ENCODE results near the gene RCVRN. TPM values are rescaled to one million over a fixed set of nuclear protein-coding genes. Genes with fewer than 3 reads are reported as not detected.
"Not testable (repeated sequence)": the region's sequence is repeated elsewhere in the genome, so short reads cannot be mapped to it uniquely, and the experiment has no call there.

Gene RCVRN
- total RNA-seq, 1 experiment from 2014 or later: not detected

DNA sequence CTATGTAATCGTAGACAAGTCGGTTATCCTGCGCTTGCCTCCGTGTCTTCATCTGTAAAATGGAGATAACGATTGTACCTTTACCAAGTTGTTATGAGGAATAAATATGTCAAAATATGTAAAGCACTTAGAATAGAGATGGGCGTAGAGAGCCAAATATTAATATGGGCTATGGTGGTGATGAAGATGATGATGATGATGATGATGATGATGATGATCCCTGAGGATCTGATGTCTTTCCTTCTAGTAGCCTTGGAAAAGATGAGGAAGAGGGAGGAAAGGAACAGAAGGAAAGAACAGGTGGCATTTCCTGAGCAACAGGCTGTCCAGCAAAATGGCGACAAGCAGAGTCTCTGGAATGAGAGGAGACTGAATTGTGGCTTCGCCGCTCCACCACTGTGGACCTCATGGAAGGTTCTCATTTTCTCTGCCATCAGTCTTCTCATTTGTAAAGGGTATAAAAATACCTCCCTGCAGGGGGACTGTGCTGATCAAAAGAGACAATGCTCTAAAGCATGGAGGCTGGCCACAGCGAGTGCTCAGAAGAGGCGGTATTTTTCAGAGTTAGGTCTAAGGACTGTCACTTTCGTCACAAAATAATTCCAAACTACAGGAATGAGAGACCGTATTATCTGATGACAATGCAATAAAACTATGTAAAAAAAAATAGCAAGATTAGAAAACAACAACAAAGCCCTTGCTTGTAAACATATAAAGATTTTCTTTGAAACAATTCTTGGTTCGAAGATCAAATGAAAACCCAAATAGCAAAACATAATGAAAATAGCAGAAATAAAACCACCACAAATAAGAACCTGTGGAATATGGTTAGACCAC lies 17.2 kb upstream of the RCVRN start:
- H2BK20ac ChIP-seq (ENCODE audit: low read depth, low read length, poor library complexity, severe bottlenecking): no peak overlapping the region
- Mint-ChIP-seq H3K4me1 (peaks cover 2 to 8% of the 10 kb centered on the region in 2 experiments; a peak in 3 of 4 replicates), H3K36me3 (ENCODE audit: insufficient read depth in 1 of 3, low read depth in 3 of 3) (no peaks in the 10 kb centered on the region), H3K4me3 (no peak overlapping the region), H3K27me3 (ENCODE audit: low read depth) (no peaks in the 10 kb centered on the region; the same call in 1 of the 2 replicates), H3K9me3 (no peaks in the 10 kb centered on the region; a peak in 1 of 5 replicates), H3K27ac (no peak overlapping the region)
- H2AK5ac ChIP-seq (ENCODE audit: insufficient read length, low read length): no peak overlapping the region
- H3K23me2 ChIP-seq (ENCODE audit: insufficient read length, low read depth, low read length, poor library complexity, severe bottlenecking): no peaks in the 10 kb centered on the region
- DNase-seq: no peak
- no peak overlapping the region for H3K14ac ChIP-seq (ENCODE audit: insufficient read depth, low read length)
- no peak overlapping the region for H3K23ac ChIP-seq (ENCODE audit: insufficient read length, low read depth, low read length)
- H2BK5ac ChIP-seq (ENCODE audit: insufficient read length, low read length): no peak overlapping the region
- no peaks in the 10 kb centered on the region for H3K9me3 ChIP-seq (ENCODE audit: control insufficient read depth, low read depth, low read length)
- H3K27me3 ChIP-seq (ENCODE audit: insufficient read depth, low read length): no peaks in the 10 kb centered on the region
- H3T11ph ChIP-seq (ENCODE audit: low read length): no peak overlapping the region
- H2BK15ac ChIP-seq (ENCODE audit: low read depth, low read length): no peak overlapping the region
- no peak overlapping the region for H4K5ac ChIP-seq (ENCODE audit: insufficient read length, low read depth, low read length)
- no CpG with 5 or more reads among the region's 14 CpGs for WGBS (ENCODE audit: extremely low coverage, insufficient read length, low lambda C conversion rate)
- H3K9ac ChIP-seq (ENCODE audit: extremely low read depth, insufficient read length, low read length): no peak overlapping the region
- no peak overlapping the region for H4K8ac ChIP-seq (replicated peaks; ENCODE audit: insufficient read length, low read depth, low read length)
- no peak overlapping the region for H3K56ac ChIP-seq (ENCODE audit: insufficient read length, low read depth, low read length)
- no peak overlapping the region for H3K4me2 ChIP-seq (ENCODE audit: insufficient read depth, insufficient read length, low read length)
- no peak overlapping the region for H2BK120ac ChIP-seq (ENCODE audit: low read depth, low read length, poor library complexity, severe bottlenecking)
- no peaks in the 10 kb centered on the region for H3K79me2 ChIP-seq (ENCODE audit: insufficient read depth, low read length)
- no peak overlapping the region for H3K18ac ChIP-seq (ENCODE audit: insufficient read length, low read depth, low read length)
- TF ChIP-seq, protein P1, sequence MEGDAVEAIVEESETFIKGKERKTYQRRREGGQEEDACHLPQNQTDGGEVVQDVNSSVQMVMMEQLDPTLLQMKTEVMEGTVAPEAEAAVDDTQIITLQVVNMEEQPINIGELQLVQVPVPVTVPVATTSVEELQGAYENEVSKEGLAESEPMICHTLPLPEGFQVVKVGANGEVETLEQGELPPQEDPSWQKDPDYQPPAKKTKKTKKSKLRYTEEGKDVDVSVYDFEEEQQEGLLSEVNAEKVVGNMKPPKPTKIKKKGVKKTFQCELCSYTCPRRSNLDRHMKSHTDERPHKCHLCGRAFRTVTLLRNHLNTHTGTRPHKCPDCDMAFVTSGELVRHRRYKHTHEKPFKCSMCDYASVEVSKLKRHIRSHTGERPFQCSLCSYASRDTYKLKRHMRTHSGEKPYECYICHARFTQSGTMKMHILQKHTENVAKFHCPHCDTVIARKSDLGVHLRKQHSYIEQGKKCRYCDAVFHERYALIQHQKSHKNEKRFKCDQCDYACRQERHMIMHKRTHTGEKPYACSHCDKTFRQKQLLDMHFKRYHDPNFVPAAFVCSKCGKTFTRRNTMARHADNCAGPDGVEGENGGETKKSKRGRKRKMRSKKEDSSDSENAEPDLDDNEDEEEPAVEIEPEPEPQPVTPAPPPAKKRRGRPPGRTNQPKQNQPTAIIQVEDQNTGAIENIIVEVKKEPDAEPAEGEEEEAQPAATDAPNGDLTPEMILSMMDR (conservative IDR thresholded peaks at IDR 0.05): no peak
- no peaks in the 10 kb centered on the region for H3K4me1 ChIP-seq (ENCODE audit: insufficient read depth, low read length)
- H4K91ac ChIP-seq (ENCODE audit: insufficient read length, low read depth, low read length): no peak overlapping the region
- no peak overlapping the region for H3K27ac ChIP-seq (ENCODE audit: insufficient read length, low read depth, low read length)
- no peaks in the 10 kb centered on the region for H4K20me1 ChIP-seq (ENCODE audit: control insufficient read depth, insufficient read depth, insufficient read length)
- H2AFZ ChIP-seq (ENCODE audit: low read length): no peak overlapping the region
- H3K4ac ChIP-seq (ENCODE audit: low read depth, low read length): no peak overlapping the region
- no peaks in the 10 kb centered on the region for H3K79me1 ChIP-seq (ENCODE audit: insufficient read depth, low read depth, low read length, poor library complexity, severe bottlenecking)
- no peak overlapping the region for H2BK12ac ChIP-seq (ENCODE audit: insufficient read length, low read depth, low read length)

DNA sequence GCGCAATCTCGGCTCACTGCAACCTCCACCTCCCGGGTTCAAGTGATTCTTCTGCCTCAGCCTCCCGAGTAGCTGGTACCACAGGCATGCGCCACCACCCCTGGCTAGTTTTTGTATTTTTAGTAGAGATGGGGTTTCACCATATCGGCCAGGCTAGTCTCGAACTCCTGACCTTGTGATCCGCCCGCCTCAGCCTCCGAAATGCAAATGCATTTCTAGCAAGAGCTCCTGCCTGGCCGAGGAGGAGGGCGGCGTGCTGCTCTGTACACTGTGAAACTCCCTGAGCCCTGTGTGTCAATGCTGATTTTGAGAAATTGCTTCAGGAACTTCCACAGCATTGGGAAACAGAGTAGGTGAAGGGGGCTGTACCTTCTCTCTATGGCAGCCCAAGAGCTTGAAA lies 16.1 kb upstream of the RCVRN start:
- not testable (repeated sequence) for H3K23ac ChIP-seq (ENCODE audit: insufficient read length, low read depth, low read length); H3K4me1 ChIP-seq (ENCODE audit: insufficient read depth, low read length); H4K20me1 ChIP-seq (ENCODE audit: control insufficient read depth, insufficient read depth, insufficient read length); H2BK20ac ChIP-seq (ENCODE audit: low read depth, low read length, poor library complexity, severe bottlenecking); H4K5ac ChIP-seq (ENCODE audit: insufficient read length, low read depth, low read length); H3K79me1 ChIP-seq (ENCODE audit: insufficient read depth, low read depth, low read length, poor library complexity, severe bottlenecking); H3K23me2 ChIP-seq (ENCODE audit: insufficient read length, low read depth, low read length, poor library complexity, severe bottlenecking); H3K4me3 Mint-ChIP-seq; H3K4me2 ChIP-seq (ENCODE audit: insufficient read depth, insufficient read length, low read length); H3K14ac ChIP-seq (ENCODE audit: insufficient read depth, low read length); H3K36me3 Mint-ChIP-seq (ENCODE audit: insufficient read depth in 1 of 3, low read depth in 3 of 3); H3K27ac Mint-ChIP-seq; H3T11ph ChIP-seq (ENCODE audit: low read length); H3K9me3 Mint-ChIP-seq; H3K27me3 ChIP-seq (ENCODE audit: insufficient read depth, low read length); H2AK5ac ChIP-seq (ENCODE audit: insufficient read length, low read length); H3K27me3 Mint-ChIP-seq (ENCODE audit: low read depth); H3K18ac ChIP-seq (ENCODE audit: insufficient read length, low read depth, low read length); H3K79me2 ChIP-seq (ENCODE audit: insufficient read depth, low read length); H3K9me3 ChIP-seq (ENCODE audit: control insufficient read depth, low read depth, low read length); H4K91ac ChIP-seq (ENCODE audit: insufficient read length, low read depth, low read length); H3K4me1 Mint-ChIP-seq; H2BK15ac ChIP-seq (ENCODE audit: low read depth, low read length); H2BK12ac ChIP-seq (ENCODE audit: insufficient read length, low read depth, low read length); H3K9ac ChIP-seq (ENCODE audit: extremely low read depth, insufficient read length, low read length); H4K8ac ChIP-seq (replicated peaks; ENCODE audit: insufficient read length, low read depth, low read length); DNase-seq; H2BK5ac ChIP-seq (ENCODE audit: insufficient read length, low read length); H3K27ac ChIP-seq (ENCODE audit: insufficient read length, low read depth, low read length); H2BK120ac ChIP-seq (ENCODE audit: low read depth, low read length, poor library complexity, severe bottlenecking); H2AFZ ChIP-seq (ENCODE audit: low read length); H3K56ac ChIP-seq (ENCODE audit: insufficient read length, low read depth, low read length); H3K4ac ChIP-seq (ENCODE audit: low read depth, low read length)
- WGBS (ENCODE audit: extremely low coverage, insufficient read length, low lambda C conversion rate): no CpG with 5 or more reads among the region's 13 CpGs

Measured in H9 (cell line).